Mesodermal cell (in vitro differentiated cells): ENCODE data around the gene PACS2.

Source experiments
- H3K27ac ChIP-seq: 2 replicates; pipeline ENCODE4 v1.7.0; 2013; ENCODE audit warnings: mild to moderate bottlenecking, low read depth, low read length, moderate library complexity; ENCODE audit not compliant: severe bottlenecking
- H3K36me3 ChIP-seq: 2 replicates; pipeline ENCODE4 v1.7.1; 2013; ENCODE audit warnings: mild to moderate bottlenecking, low read length, moderate library complexity; ENCODE audit not compliant: control insufficient read depth, insufficient read depth
- H3K4me1 ChIP-seq: one replicate; pipeline ENCODE4 v1.7.1; 2013; ENCODE audit warnings: mild to moderate bottlenecking, low read length; ENCODE audit not compliant: insufficient read depth, control insufficient read depth, poor library complexity, severe bottlenecking
- H3K4me3 ChIP-seq: 2 replicates; pipeline ENCODE4 v1.7.0; 2013; ENCODE audit warnings: low read length, control low read depth, mild to moderate bottlenecking; ENCODE audit not compliant: insufficient read depth, poor library complexity, severe bottlenecking; ENCODE audit errors: extremely low read depth
- H3K9me3 ChIP-seq: 2 replicates; pipeline ENCODE4 v1.7.1; 2013; ENCODE audit warnings: mild to moderate bottlenecking, low read length, moderate library complexity; ENCODE audit not compliant: control insufficient read depth
- WGBS, 2 experiments: methylation state at CpG; one replicate each; pipeline ENCODE4 v1.1.5; 2013; ENCODE audit warnings: missing lambda C conversion rate in 2 of 2; ENCODE audit not compliant: insufficient coverage in 2 of 2; 5-methylcytosine and 5-hydroxymethylcytosine counted together

Gene PACS2

DNA sequence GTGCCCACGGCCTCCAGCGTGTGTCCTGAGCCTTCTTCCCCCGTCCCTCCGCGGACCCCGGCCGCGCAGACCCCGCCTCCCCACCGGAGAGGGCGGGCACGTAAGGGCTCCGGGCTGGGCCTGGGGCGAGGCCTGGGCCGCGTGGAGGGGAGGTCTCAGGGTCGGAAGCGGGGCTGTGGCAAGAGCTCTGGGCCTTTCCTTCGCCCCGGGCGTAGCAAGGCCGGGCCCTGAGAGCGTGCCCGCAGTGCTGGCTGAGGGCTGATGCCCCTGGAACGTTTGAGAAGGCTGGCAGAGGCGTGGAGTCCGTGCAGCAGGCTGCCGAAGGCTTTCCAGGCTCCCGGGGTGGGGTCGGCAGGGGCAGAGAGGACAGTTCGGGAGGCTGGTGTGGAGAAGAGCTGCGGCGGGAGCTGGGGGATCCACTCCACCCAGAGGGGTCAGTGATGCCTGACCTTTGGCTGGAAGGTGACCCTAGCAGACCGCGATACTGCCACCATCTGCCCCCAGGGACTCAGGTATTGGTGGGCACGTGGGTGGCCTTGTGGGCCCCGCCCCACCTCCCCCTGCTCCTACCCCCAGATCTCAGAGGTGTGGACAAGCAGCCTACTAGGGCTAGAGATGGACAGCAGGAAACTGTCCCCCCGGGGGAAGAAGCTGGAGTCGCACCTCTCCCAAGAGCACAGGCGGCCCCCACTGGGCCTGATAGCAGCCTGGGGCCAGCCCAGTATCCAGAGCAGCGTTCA is 84.3 kb downstream of the PACS2 start:
- 58 to 73% methylated on average over 28 to 35 of the region's 41 CpGs for WGBS, 2 experiments
- peaks cover 3% of the 10 kb centered on the region for H3K4me1 ChIP-seq
- peak overlapping the region; percentile 66 for H3K4me3 ChIP-seq
- H3K9me3 ChIP-seq: peaks cover 35% of the 10 kb centered on the region
- peak overlapping the region; percentile 59 for H3K27ac ChIP-seq
- peaks cover 23% of the 10 kb centered on the region for H3K36me3 ChIP-seq

DNA sequence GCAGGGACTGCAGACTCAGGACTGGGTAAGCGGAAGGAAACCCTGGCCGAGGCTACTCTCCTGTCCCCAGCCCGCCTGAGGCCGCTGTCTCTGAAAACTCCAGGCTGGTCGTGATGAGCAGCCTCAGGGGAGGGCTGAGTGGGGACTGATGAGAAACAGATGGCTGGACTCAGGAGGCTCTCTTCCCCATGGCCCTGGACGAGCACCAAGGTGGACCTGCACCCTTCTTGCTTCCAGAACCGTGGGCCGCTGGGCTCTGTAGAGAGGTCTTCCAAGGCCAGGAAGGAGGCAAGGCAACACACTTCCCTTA is 84.9 kb downstream of the PACS2 start:
- H3K4me1 ChIP-seq: peaks cover 3% of the 10 kb centered on the region
- no peak overlapping the region for H3K27ac ChIP-seq
- peaks cover 40% of the 10 kb centered on the region for H3K9me3 ChIP-seq
- H3K4me3 ChIP-seq: peak overlapping the region; percentile 66
- peaks cover 23% of the 10 kb centered on the region for H3K36me3 ChIP-seq
- 90 to 100% methylated on average over 5 to 6 of the region's 8 CpGs for WGBS, 2 experiments

DNA sequence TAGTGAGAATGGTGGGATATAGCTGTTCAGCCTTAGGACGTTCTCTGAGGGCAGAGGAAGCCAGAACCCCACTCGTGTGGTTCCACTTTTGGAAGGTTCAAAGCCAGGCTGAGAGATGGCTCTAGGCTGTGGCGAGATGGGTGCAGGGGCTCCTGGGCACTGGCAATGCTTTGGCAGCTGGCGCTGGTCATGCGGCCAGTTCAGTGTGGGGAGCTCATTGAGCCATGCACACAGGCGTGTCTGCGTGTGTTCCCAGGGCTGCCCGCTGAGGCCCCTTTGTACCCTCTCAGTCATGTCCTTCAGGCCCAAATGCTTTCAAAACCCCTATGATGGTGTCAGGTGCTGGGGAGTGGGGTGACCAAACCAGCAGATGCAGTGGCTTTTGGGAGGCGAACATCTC is 85.5 kb downstream of the PACS2 start:
- peaks cover 41% of the 10 kb centered on the region for H3K9me3 ChIP-seq
- peaks cover 23% of the 10 kb centered on the region for H3K36me3 ChIP-seq
- peaks cover 3% of the 10 kb centered on the region for H3K4me1 ChIP-seq
- WGBS, 2 experiments: 92 to 98% methylated on average over 5 of the region's 9 CpGs
- H3K4me3 ChIP-seq: no peak overlapping the region
- no peak overlapping the region for H3K27ac ChIP-seq

DNA sequence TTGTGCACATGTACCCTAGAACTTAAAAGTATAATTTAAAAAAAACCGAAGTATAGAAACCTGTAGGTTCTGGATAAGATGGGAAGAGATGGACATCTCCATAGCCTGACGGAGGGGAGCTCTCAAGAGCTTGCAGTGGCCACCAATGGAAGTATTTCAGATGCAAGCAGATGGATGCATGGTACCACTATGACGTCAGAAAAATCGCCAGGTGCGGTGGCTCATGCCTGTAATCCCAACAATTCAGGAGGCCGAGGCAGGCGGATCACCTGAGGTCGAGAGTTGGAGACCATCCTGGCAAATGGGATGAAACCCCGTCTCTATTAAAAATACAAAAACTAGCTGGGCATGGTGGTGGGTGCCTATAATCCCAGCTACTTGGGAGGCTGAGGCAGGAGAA is 87.2 kb downstream of the PACS2 start:
- peaks cover 3% of the 10 kb centered on the region for H3K4me1 ChIP-seq
- 99 to 100% methylated on average over 8 to 9 of the region's 9 CpGs for WGBS, 2 experiments
- peaks cover 41% of the 10 kb centered on the region for H3K9me3 ChIP-seq

DNA sequence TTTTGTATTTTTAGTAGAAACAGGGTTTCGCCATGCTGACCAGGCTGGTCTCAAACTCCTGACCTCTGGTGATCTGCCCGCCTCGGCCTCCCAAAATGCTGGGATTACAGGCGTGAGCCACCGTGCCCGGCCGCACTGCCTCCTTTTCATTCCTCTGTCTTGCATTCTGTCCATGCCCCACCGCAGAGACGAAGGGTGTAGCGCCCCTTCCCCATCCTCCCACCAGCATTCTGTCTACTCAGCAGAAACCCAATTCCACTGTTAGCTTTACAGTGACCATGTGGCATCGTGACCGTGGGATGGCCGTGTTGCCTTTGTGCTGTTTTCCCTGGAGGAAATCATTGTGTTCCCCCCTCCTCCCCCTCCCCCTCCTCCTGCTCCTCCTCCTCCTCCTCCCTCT is 94.0 kb downstream of the PACS2 start:
- Histone ChIP-seq H3K27ac (no peak overlapping the region), H3K9me3 (peaks cover 9% of the 10 kb centered on the region), H3K4me1 (no peaks in the 10 kb centered on the region), H3K4me3 (no peak overlapping the region), H3K36me3 (no peaks in the 10 kb centered on the region)
- WGBS, 2 experiments: 84 to 90% methylated on average over 12 to 13 of the region's 13 CpGs

More for the DNA sequence above, 87.2 kb downstream of the PACS2 start:
- peaks cover 23% of the 10 kb centered on the region for H3K36me3 ChIP-seq
- H3K4me3 ChIP-seq: no peak overlapping the region
- H3K27ac ChIP-seq: no peak overlapping the region

DNA sequence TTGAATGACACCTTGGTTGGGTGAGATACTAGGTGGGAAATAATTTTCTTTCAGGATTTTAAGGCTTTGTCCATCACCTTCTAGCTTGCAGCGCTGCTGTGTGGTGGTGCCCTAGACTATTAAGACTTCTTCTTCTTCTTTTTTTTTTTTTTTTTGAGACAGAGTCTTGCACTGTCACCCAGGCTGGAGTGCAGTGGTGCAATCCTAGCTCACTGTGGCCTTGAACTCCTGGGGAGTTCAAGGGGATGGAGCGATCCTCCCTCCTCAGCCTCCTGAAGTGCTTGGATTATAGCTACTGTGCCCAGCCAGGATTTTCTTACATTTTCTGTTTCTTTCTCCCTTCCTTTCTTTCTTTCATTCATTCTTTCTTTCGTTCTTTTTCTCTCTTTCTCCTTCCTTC is 94.8 kb downstream of the PACS2 start:
- peaks cover 2% of the 10 kb centered on the region for H3K9me3 ChIP-seq
- no peak overlapping the region for H3K4me3 ChIP-seq
- H3K4me1 ChIP-seq: peaks cover 1% of the 10 kb centered on the region
- no peak overlapping the region for H3K27ac ChIP-seq
- no peaks in the 10 kb centered on the region for H3K36me3 ChIP-seq
- 90 to 100% methylated on average over 2 of the region's 3 CpGs for WGBS, 2 experiments

DNA sequence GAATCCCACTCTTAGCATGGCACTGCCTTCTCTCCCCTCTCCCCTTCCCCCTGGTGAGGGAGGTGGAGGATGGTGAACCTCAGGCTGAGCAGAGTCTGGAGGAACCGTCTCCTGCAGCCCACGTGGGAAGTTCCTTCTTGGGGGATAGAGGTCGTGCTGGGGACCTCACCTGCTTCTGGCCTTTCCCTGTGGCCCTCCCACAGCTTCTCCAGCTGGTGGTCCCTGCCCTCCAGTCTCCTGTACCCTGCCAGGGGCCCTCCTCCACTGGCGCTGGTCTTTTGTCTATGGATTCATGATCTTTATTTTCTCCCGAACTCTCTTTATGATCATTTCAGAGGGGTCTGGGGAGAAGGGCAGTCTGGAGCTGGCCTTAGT is 96.1 kb downstream of the PACS2 start:
- no peak overlapping the region for H3K27ac ChIP-seq
- no peak overlapping the region for H3K4me3 ChIP-seq
- no peaks in the 10 kb centered on the region for H3K36me3 ChIP-seq
- H3K4me1 ChIP-seq: peaks cover 4% of the 10 kb centered on the region
- WGBS, 2 experiments: 46 to 80% methylated on average over 2 to 3 of the region's 5 CpGs
- no peaks in the 10 kb centered on the region for H3K9me3 ChIP-seq

DNA sequence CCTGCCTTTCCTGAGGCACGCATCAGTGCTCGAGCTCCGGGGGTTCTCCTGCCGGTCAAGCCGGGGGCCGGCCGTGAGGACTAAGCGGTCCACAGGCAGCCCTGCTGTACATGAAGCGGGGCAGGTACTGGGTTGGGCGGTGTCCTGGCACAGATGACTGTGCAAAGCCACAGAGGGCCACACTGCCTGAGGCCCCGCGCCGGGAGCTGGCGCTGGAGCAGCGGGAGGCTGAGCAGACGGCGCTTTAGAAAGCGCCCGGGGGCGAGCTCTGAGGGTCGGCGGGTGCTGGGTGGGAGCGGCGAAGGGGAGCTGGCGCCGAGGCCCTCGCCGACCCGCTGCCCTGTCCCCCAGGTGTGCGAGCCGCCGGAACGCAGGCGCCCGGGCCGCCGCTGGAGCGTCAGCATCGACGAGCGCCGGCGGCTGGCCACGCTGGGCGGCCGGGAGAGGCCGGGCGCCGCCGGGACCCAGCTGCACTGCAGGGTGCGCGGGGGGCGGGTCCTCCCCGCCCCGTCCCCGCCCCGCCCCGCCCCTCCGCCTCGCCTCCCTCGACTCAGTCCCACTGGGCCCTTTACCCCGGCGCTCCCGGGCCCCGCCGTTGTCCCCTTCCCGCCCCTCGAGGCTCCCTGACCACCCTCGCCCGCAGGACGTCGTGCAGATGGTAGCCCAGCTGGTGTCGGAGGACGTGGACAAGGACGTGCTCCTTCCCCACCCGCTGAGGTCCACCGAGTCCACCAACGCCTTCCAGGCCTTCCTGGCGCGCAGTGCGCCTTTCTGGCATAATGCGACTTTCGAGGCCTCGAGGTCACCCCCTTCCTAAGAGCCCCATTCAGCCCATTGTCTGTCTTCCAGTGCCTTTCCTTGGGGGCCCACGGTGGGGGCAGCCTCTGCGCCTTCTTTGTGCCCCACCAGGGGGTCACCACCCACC is 96.7 kb downstream of the PACS2 start:
- H3K27ac ChIP-seq: no peak overlapping the region
- WGBS, 2 experiments: 21 to 23% methylated on average over 56 to 69 of the region's 86 CpGs
- peak overlapping the region; percentile 19 for H3K4me3 ChIP-seq
- no peaks in the 10 kb centered on the region for H3K9me3 ChIP-seq
- no peaks in the 10 kb centered on the region for H3K36me3 ChIP-seq
- H3K4me1 ChIP-seq: peaks cover 4% of the 10 kb centered on the region

DNA sequence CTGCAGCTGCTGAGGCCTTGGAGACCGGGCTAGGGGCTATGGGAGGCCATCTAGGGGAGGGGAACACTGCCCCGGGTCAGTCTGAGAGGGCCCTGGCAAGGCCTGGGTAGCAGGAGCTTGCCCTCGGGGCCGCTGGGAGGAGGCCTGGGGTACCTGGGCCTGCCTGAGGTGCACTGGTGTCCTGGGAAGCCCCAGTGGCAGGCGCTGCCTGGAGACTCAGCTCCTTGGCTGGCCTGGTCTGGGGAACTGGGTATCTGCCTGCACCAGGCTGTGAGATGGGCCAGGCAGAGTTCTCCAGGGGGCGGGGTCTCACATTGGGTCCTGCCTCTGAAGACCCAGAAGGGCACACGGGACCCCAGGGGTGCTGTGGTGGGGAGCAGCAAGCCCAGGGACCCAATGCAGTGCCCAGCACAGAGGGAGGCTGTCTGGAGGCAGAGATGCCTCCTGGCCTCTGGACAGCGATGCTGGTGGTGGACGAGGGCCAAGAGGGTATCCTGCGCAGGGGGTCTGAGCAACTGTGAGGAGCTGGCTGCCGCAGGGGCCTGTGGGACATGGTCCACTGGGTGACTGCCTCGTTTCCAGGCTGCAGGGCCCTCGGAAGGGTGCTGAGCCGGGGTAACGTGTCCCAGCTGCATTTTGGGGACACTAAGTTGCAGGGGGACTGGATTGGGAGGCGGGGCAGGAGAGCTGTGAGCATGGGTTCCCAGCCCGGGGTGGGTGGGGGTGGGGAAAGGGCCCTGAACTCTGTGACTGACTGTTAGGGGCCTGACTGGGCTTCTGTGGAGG is 97.6 kb downstream of the PACS2 start:
- H3K36me3 ChIP-seq: no peaks in the 10 kb centered on the region
- H3K27ac ChIP-seq: no peak overlapping the region
- H3K4me1 ChIP-seq: peaks cover 4% of the 10 kb centered on the region
- no peaks in the 10 kb centered on the region for H3K9me3 ChIP-seq
- WGBS, 2 experiments: 78 to 86% methylated on average over 14 of the region's 17 CpGs
- H3K4me3 ChIP-seq: no peak overlapping the region

DNA sequence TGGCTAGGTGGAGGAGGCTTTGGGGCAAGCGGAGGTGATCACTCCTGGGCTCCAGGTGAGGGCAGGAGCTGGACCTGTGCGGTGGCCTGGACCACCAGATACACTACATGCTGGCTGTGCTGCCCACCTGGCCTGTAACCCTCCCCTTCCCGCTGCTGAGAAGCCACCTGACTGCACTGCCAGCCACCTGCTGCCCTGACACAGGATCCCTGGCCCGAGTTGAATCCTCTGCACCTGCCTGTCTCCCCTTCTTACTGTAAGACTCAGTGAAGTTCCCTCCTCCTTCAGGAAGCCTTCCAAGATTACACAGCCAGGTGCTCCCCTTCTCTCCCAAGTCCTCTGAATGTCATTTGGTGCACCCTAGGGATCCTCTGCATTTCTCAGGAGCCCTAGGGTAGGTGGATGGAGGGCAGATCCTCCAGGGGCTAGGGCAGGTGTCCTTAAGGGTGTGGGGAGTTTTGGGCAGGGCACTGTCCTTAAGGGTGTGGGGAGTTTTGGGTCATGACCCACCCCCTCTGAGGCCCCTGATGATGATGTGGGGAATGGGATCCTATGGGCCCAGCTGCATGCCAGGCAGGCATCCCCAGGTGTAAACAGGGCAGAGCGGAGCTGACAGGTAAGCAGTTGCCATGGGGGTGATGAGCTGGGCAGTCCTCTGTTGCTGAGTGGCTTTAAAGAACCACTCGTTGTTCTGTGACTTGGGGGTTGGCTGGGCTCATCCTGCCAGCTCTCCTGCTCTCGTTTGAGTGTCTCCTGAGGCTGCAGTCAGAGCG is 98.4 kb downstream of the PACS2 start:
- peaks cover 4% of the 10 kb centered on the region for H3K4me1 ChIP-seq
- no peaks in the 10 kb centered on the region for H3K36me3 ChIP-seq
- no peak overlapping the region for H3K27ac ChIP-seq
- H3K9me3 ChIP-seq: no peaks in the 10 kb centered on the region
- no peak overlapping the region for H3K4me3 ChIP-seq
- WGBS, 2 experiments: 72 to 83% methylated on average over 6 to 8 of the region's 8 CpGs
